Adrenal gland (tissue), 12 donors: Measurements from ENCODE around the gene ZC3H18. TPM values are rescaled to one million over a fixed set of nuclear protein-coding genes. Genes with fewer than 3 reads are reported as not detected.

Experiments
- DNase-seq, 7 donors: peaks; one replicate each; pipeline ENCODE4 v3.0.0-alpha.2; 2019 to 2020
- H3K27ac ChIP-seq, 5 donors: fragments of 200-600 bp; sonication (generic) in 4 of 5; 1 replicate in 3 of 5; 2 replicates in 2 of 5; pipeline versions ENCODE4 v1.5.1 to v1.8.0; 2016 to 2020; ENCODE audit warnings: mild to moderate bottlenecking in 1 of 5
- H3K27me3 ChIP-seq: fragments of 200-600 bp; 2 replicates; pipeline ENCODE4 v1.8.0; 2021
- H3K36me3 ChIP-seq, 2 donors: fragments of 200-600 bp; replicated peaks in 1 of 2; 1 replicate in 1 of 2; 2 replicates in 1 of 2; pipeline versions ENCODE4 v1.5.1 to v1.8.0; 2018 to 2022
- H3K4me1 ChIP-seq, 2 donors: fragments of 200-600 bp; replicated peaks in 1 of 2; 1 replicate in 1 of 2; 2 replicates in 1 of 2; pipeline versions ENCODE4 v1.5.1 to v1.8.0; 2018 to 2021
- H3K4me3 ChIP-seq, 4 donors: fragments of 200-600 bp; sonication (generic) in 3 of 4; one replicate each; pipeline ENCODE4 v1.5.1; 2016 to 2018
- H3K9me3 ChIP-seq, 3 donors: fragments of 200-600 bp; sonication (generic) in 1 of 3; replicated peaks in 1 of 3; 1 replicate in 2 of 3; 2 replicates in 1 of 3; pipeline versions ENCODE4 v1.5.1 to v1.8.0; 2016 to 2021
- CTCF ChIP-seq, 6 experiments: fragments of 450-650 bp in 4 of 6; fragments of 200-600 bp in 2 of 6; sonication (generic) in 1 of 6; IDR thresholded peaks; 1 replicate in 5 of 6; 2 replicates in 1 of 6; pipeline versions ENCODE4 v1.5.1 to v1.8.0; 2016 to 2021; ENCODE audit warnings: antibody characterized with exemption in 6 of 6, mild to moderate bottlenecking in 2 of 6, moderate library complexity in 1 of 6
- POLR2A ChIP-seq, 2 donors: fragments of 450-650 bp; IDR thresholded peaks; one replicate each; pipeline ENCODE4 v1.6.1; 2017; ENCODE audit warnings: antibody characterized with exemption in 2 of 2, mild to moderate bottlenecking in 2 of 2, moderate library complexity in 1 of 2
- WGBS, 4 donors: extraction: QIAGEN DNeasy Blood & Tissue Kit in 2 of 4; methylation state at CpG; one replicate each; pipeline versions ENCODE4 v1.1.5 to v1.1.7; 2013 to 2017; 5-methylcytosine and 5-hydroxymethylcytosine counted together
- intact Hi-C, 2 donors: fragments of 100-400 bp; cut with DNase I; formaldehyde crosslinking; loops; one replicate each; pipeline versions ENCODE4 v1.14.1 to v1.15.0; 2022 to 2023
- polyA plus RNA-seq, 3 donors: library from polyadenylated mRNA; stranded (reverse); fragments of 200-250 nt in 2 of 3; fragments of 350-450 nt in 1 of 3; fragmentation: Illumina TruSeq in 1 of 3; extraction: RNeasy Lipid Tissue Mini Kit (QIAGEN cat#74804) in 1 of 3; gene quantifications; one replicate each; pipeline ENCODE4 v1.2.3, GENCODE V29; 2013 to 2014
- total RNA-seq, 9 donors: library from RNA; depleted of rRNA in 4 of 9; stranded (reverse); fragments of >200 nt in 4 of 9; fragments of 120-200 nt in 1 of 9; fragmentation: NEBNext Ultra II Directional in 1 of 9; extraction: Animal tissue kit (Norgen Biotek cat#: 25700) in 1 of 9; gene quantifications; one replicate each; pipeline versions ENCODE4 v1.1.0 to v1.2.4, GENCODE V29; 2013 to 2023
- donor health status: healthy with polysubstance abuse.
- donor health status: Bipolar disorder and iron deficiency.
- donor health status: DM: yes; HTN: yes; CAD: no.
- donor health status: DM: no; HTN: no; CAD: no.
- donor health status: DM: no; HTN: no; CAD: no.
- donor health status: DM: yes; HTN: yes; CAD: no.

ZC3H18 gene
- total and polyA plus RNA-seq, 12 donors = 6.1 to 49.1 (median 22.9) TPM

DNA sequence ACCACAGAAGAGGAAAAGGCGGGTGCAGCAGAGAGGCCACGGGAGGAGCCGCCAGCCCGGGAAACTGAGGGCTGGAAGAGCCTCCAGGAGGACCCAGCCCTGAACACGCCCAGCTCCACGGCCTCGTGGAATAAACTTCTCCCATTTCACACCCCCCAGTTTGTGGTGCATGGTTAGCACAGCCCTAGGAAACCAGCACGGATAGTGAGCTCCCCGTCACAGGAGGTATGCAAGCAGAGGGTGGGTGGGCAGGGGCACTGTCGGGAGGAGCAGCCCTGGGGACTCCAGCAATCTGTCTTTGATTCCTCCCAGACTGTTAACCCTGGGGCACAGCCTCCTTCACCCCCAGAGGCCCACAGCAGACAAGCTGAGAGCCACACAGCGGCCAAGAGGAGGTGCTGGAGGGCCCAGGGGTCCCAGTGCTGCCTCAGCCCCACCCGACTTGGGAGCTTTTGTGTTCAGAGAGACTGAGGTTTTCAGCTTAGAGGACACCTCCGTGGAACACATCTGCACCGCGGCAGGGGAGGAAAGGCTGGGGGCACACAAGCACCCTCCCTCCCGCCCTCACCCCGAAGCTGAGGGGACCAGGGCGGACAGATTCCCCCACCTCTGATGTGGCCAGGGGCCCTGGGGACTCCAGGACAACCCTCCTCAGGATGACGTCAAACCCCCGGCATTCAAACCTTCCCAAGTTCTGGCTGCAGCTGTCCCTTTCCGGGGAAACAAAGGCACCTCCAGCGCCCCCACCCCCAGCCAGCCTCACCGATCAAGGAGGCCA lies 66.5 kb downstream of the ZC3H18 start:
- H3K27ac ChIP-seq = no peak overlapping the region
- no peak for DNase-seq
- no peak overlapping the region for H3K4me3 ChIP-seq
- peaks cover 19% of the 10 kb centered on the region for H3K27me3 ChIP-seq
- H3K4me1 ChIP-seq = no peaks in the 10 kb centered on the region
- intact Hi-C loops = no loop called here
- H3K36me3 ChIP-seq = peaks cover 0 to 8% of the 10 kb centered on the region in 2 donors
- no peaks in the 10 kb centered on the region for H3K9me3 ChIP-seq
- no peak for TF ChIP-seq POLR2A (IDR thresholded peaks at IDR 0.05)
- TF ChIP-seq CTCF (IDR thresholded peaks at IDR 0.05) = no peak
- 66 to 71% (median 67%) methylated on average over 9 to 23 of the region's 23 CpGs for WGBS, 4 donors

GRCh38 chr16:88638323-88639230 lies 68.4 kb downstream of the ZC3H18 start, which contains the start of gene IL17C:
Gene IL17C (plus strand): TSS chr16:88638572. CDS start chr16:88638642, 70 bp downstream.
- Histone ChIP-seq H3K36me3 (no peaks in the 10 kb centered on the region), H3K4me3 (no peak within 1 kb of the TSS), H3K27ac (no peak within 1 kb of the TSS), H3K9me3 (no peaks in the 10 kb centered on the region), H3K27me3 (peaks cover 19% of the 10 kb centered on the region), H3K4me1 (no peaks in the 10 kb centered on the region)
- 45 to 53% (median 48%) methylated on average over 9 to 27 of the region's 27 CpGs for WGBS, 4 donors
- TF ChIP-seq POLR2A (IDR thresholded peaks at IDR 0.05) (no peak), CTCF (IDR thresholded peaks at IDR 0.05) (no peak)
- intact Hi-C loops = no loop called here
- DNase-seq = no peak

GRCh38 chr16:88639231-88640038 lies 69.2 kb downstream of the ZC3H18 start:
- intact Hi-C loops = no loop called here
- Histone ChIP-seq H3K4me3 (no peak overlapping the region), H3K4me1 (no peaks in the 10 kb centered on the region), H3K36me3 (no peaks in the 10 kb centered on the region), H3K27me3 (peaks cover 19% of the 10 kb centered on the region), H3K27ac (no peak overlapping the region), H3K9me3 (no peaks in the 10 kb centered on the region)
- no peak for DNase-seq
- TF ChIP-seq POLR2A (IDR thresholded peaks at IDR 0.05) (no peak), CTCF (IDR thresholded peaks at IDR 0.05) (no peak)
- 34 to 36% (median 34%) methylated on average over 15 to 45 of the region's 45 CpGs for WGBS, 4 donors
